ENCODE measurements around the gene TMBIM4.

GRCh38 chr12:66196806-66197205 is 27.0 kb upstream of the TMBIM4 start:
- TF ChIP-seq CTCF (IDR thresholded peaks at IDR 0.05) (no peak), POLR2A (IDR thresholded peaks at IDR 0.05) (no peak)

Data from thyroid gland (tissue), 4 donors.